Large intestine (tissue), 3 donors: ENCODE results near the gene SNX18. TPM values are rescaled to one million over a fixed set of nuclear protein-coding genes. Genes with fewer than 3 reads are reported as not detected.

Experiments used
- DNase-seq, 2 donors: peaks; one replicate each; pipeline versions ENCODE4 v3.0.0 to v3.0.0-alpha.2; 2013
- H3K27ac ChIP-seq: one replicate; pipeline ENCODE4 v1.5.1; 2013; ENCODE audit warnings: low read length
- H3K27me3 ChIP-seq: 2 replicates; pipeline ENCODE4 v1.6.1; 2013; ENCODE audit warnings: low read length; ENCODE audit not compliant: control insufficient read depth, insufficient read depth
- H3K36me3 ChIP-seq: 2 replicates; pipeline ENCODE4 v1.6.1; 2013; ENCODE audit warnings: low read length; ENCODE audit not compliant: control insufficient read depth, insufficient read depth
- H3K4me1 ChIP-seq: one replicate; pipeline ENCODE4 v1.6.1; 2013; ENCODE audit warnings: low read length; ENCODE audit not compliant: control insufficient read depth, insufficient read depth
- H3K4me3 ChIP-seq: one replicate; pipeline ENCODE4 v1.5.1; 2013; ENCODE audit warnings: low read length
- H3K9me3 ChIP-seq: one replicate; pipeline ENCODE4 v1.6.1; 2013; ENCODE audit warnings: mild to moderate bottlenecking, low read depth, low read length, moderate library complexity; ENCODE audit not compliant: control insufficient read depth
- polyA plus RNA-seq: library from polyadenylated mRNA; unstranded; fragments of 120-200 nt; gene quantifications from one replicate; pipeline ENCODE4 v1.2.1, GENCODE V29; 2013

The SNX18 gene
- polyA plus RNA-seq, 1 donor = 29.1 TPM

DNA sequence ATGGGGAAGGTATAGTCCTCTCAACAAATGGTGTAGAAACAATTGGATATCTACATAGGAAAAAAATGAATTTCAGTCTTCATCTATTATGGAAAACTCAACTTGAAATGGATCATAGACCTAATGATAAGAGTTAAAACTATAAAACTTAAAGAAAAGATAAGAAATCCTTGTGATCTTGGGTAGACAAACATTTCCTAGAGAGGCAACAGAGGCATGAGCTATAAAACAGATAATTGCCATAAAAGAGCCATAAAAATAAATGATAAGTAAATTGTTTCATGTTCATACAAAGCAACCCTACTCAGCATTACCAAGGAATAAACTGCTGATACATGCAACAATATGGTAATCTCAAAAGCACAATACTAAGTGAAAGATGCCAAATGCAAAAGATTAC is 76.2 kb downstream of the SNX18 start:
- H3K36me3 ChIP-seq = no peaks in the 10 kb centered on the region
- DNase-seq = peak in 1 of 2 donors; percentile 61
- no peaks in the 10 kb centered on the region for H3K9me3 ChIP-seq
- peaks cover 11% of the 10 kb centered on the region for H3K4me1 ChIP-seq
- H3K27ac ChIP-seq = no peak overlapping the region
- H3K27me3 ChIP-seq = no peaks in the 10 kb centered on the region
- H3K4me3 ChIP-seq = no peak overlapping the region

DNA sequence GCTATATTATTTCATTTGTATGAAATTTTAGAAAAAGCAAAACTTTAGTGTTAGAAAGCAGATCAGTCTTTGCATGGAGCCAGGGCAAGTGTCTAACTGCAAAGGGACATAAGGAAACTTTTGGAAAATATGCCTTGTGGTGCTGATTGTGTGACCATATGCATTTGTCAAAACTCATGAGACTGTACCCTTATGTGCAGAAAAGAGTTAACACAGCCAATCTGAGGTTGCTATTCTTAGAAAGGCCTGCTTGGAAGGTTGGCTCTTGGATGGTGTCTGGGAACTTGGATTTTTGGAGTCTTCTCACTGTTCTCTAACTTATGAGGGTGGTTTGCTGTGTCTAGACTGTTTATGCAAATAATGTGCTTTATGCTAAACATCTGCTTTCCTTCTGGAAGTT is 76.6 kb downstream of the SNX18 start:
- no peaks in the 10 kb centered on the region for H3K9me3 ChIP-seq
- H3K27ac ChIP-seq = no peak overlapping the region
- DNase-seq = no peak
- H3K4me1 ChIP-seq = peaks cover 8% of the 10 kb centered on the region
- no peaks in the 10 kb centered on the region for H3K27me3 ChIP-seq
- H3K4me3 ChIP-seq = no peak overlapping the region
- no peaks in the 10 kb centered on the region for H3K36me3 ChIP-seq

DNA sequence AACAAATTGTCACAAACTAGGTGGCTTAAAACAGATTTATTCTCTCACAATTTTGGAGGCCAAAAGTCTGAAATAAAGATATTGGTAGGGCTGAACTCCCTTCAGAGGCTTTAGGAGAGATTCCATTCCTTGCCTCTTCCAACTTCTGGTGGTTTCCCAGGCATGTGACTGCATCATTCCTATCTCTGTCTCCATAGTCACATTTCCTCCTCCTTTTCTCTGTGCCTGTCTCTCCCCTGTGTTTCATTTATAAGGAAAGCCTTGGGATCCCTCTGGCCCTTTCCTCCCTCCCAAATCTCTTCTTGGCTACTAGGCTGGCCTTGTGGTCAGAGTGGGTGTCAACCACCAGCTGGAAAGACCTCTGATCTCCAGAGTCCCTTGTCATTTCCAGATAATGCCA is 78.2 kb downstream of the SNX18 start:
- H3K36me3 ChIP-seq = no peaks in the 10 kb centered on the region
- DNase-seq = no peak
- no peaks in the 10 kb centered on the region for H3K9me3 ChIP-seq
- H3K27me3 ChIP-seq = no peaks in the 10 kb centered on the region
- H3K27ac ChIP-seq = no peak overlapping the region
- peaks cover 8% of the 10 kb centered on the region for H3K4me1 ChIP-seq
- H3K4me3 ChIP-seq = no peak overlapping the region

Other genes starting within 250 kb of the SNX18 start
- gene ARL15, start 207.2 kb upstream of the SNX18 start, polyA plus RNA-seq = 41.5 TPM
- gene HSPB3, start 62.1 kb upstream of the SNX18 start, polyA plus RNA-seq = 0.61 TPM